ENCODE measurements around the gene TRPV2. TPM values are rescaled to one million over a fixed set of nuclear protein-coding genes. Genes with fewer than 3 reads are reported as not detected.

TRPV2 gene
- total RNA-seq, 2 experiments from 2014 or later: 114 to 134 TPM

DNA sequence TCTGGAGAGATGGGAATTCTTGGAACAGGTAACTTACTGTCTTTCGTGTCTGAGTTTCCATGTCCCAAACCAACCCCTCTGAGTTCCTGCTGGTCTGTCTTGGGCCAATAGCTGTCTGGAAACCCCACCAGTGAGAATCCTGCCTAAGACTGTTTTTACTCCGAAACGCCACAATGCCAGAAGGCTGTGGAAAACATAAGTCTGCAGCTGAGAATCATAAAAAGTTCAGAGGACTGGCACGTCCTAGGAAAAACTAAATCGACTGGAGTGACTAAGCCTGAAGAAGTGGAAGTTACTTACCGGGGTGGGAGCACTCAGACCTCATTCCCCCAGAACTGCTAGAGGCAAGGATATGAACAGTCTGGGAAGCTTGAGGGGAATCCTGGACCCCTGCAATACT is 63.3 kb downstream of the TRPV2 start:
- H3K36me3 Mint-ChIP-seq (ENCODE audit: low read depth): no peaks in the 10 kb centered on the region
- DNase-seq: no peak
- ChIA-PET POLR2A (no interaction called here), CTCF (no interaction called here)
- no peak overlapping the region for H3K27ac Mint-ChIP-seq
- H3K9me3 Mint-ChIP-seq: no peaks in the 10 kb centered on the region
- H3K4me3 Mint-ChIP-seq: no peak overlapping the region
- H3K27me3 Mint-ChIP-seq: no peaks in the 10 kb centered on the region
- H3K4me1 Mint-ChIP-seq: no peaks in the 10 kb centered on the region

DNA sequence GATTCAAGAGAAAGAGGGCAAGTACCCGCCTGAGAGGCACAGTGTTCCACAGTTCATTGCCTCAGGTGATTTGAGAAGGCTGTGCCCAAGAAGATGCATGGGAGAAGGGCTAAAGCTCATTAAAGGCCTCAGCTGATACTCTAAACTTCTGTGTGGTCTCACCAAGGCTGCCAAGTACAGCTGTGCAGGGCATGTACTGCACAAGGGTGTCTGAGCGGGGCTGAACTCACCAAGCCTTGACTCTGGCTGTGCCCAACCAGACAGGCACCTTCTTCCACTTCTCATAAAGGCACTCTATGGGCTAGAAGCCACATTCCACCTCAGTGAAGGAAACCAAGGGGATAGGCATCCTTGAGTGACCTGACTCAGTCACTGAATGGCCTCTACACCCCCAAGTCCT is 63.9 kb downstream of the TRPV2 start:
- no peaks in the 10 kb centered on the region for H3K4me1 Mint-ChIP-seq
- no peaks in the 10 kb centered on the region for H3K9me3 Mint-ChIP-seq
- H3K27ac Mint-ChIP-seq: no peak overlapping the region
- no peak for DNase-seq
- ChIA-PET POLR2A (no interaction called here), CTCF (interaction anchor here (1.5 kb wide), 1 partner anchor 14 kb away, joined by 4 read pairs; no protein-coding TSS in a partner anchor)
- no peaks in the 10 kb centered on the region for H3K27me3 Mint-ChIP-seq
- no peak overlapping the region for H3K4me3 Mint-ChIP-seq
- no peaks in the 10 kb centered on the region for H3K36me3 Mint-ChIP-seq (ENCODE audit: low read depth)

DNA sequence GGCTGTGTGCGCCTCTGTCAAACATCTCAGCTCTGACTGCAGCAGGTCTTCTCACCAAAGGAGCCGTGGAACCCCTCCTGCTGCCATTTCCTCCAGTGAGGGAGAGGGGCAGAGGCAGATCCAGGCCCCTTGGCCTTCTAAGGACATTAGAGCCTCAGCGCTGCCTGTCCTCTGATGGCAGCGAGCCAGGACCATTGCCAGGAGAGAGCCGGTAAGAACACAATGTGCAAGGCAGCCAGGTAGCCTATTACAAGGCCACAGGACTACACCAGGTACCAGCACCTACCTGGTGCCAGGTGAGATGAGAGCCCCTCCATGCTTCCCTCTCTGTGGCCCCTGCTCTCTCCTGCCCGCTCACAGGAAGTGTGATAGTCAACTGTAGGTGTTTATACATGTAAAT is 65.6 kb downstream of the TRPV2 start:
- Mint-ChIP-seq H3K27ac (no peak overlapping the region), H3K4me1 (no peaks in the 10 kb centered on the region), H3K36me3 (ENCODE audit: low read depth) (no peaks in the 10 kb centered on the region), H3K27me3 (peaks cover 2% of the 10 kb centered on the region), H3K4me3 (no peak overlapping the region), H3K9me3 (no peaks in the 10 kb centered on the region)
- DNase-seq: no peak
- ChIA-PET POLR2A (no interaction called here), CTCF (no interaction called here)

DNA sequence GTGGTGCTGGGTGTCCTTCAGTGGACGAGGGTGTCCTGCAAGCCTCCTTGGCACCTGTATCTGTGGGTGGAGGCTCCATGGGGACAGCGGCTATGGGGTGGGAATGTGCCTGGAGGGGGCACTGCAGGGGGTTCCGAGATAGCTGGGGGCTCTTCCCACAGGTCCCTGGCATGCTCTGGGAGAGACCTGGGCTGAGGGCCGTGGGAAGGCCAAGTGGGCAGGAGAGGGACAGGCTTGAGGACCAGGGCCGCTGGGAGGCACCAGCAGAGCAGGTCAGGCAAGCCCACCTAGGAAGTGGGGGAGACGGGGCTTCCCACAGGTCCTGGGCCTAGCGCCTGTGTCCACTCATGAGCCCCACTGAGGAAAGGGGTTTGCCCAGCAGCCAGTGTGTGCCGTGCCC is 66.9 kb downstream of the TRPV2 start:
- H3K27ac Mint-ChIP-seq: no peak overlapping the region
- ChIA-PET POLR2A (no interaction called here), CTCF (no interaction called here)
- H3K9me3 Mint-ChIP-seq: no peaks in the 10 kb centered on the region
- H3K4me1 Mint-ChIP-seq: no peaks in the 10 kb centered on the region
- no peak for DNase-seq
- H3K36me3 Mint-ChIP-seq (ENCODE audit: low read depth): no peaks in the 10 kb centered on the region
- peaks cover 2% of the 10 kb centered on the region for H3K27me3 Mint-ChIP-seq
- H3K4me3 Mint-ChIP-seq: no peak overlapping the region

DNA sequence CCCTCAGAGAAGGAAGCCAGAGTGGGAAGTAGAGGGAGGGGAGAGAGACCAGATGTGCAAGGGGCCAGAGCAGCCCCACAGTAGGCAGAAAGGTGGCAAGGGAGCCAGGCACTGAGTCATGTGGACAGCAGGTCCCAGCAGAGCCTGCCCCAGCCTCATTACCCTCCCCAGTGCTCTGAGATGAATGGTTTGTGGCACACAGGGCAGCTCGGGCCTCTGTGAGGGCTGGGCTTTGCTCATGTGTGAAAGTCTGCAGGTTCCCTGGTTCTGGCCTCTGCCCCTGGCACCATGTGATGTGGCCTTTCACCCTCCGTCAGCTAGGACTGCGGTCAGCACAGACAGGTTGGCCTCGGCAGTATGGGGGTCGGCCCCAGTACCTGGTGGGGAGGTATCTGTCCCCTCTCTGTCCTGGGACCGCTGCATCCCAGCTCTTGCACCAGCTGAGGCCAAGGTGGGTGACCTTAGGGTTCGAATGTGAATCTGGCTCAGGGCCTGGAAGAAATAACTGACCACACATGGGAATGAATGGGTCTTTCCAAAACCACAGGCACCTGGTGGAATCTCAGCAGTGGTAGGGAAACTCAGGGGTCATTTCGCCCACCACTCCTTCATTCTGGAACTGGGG is 67.8 kb downstream of the TRPV2 start:
- no peak for DNase-seq
- Mint-ChIP-seq H3K4me3 (no peak overlapping the region), H3K27ac (no peak overlapping the region), H3K9me3 (no peaks in the 10 kb centered on the region), H3K4me1 (no peaks in the 10 kb centered on the region), H3K36me3 (ENCODE audit: low read depth) (no peaks in the 10 kb centered on the region), H3K27me3 (peaks cover 2% of the 10 kb centered on the region)
- ChIA-PET POLR2A (no interaction called here), CTCF (no interaction called here)

DNA sequence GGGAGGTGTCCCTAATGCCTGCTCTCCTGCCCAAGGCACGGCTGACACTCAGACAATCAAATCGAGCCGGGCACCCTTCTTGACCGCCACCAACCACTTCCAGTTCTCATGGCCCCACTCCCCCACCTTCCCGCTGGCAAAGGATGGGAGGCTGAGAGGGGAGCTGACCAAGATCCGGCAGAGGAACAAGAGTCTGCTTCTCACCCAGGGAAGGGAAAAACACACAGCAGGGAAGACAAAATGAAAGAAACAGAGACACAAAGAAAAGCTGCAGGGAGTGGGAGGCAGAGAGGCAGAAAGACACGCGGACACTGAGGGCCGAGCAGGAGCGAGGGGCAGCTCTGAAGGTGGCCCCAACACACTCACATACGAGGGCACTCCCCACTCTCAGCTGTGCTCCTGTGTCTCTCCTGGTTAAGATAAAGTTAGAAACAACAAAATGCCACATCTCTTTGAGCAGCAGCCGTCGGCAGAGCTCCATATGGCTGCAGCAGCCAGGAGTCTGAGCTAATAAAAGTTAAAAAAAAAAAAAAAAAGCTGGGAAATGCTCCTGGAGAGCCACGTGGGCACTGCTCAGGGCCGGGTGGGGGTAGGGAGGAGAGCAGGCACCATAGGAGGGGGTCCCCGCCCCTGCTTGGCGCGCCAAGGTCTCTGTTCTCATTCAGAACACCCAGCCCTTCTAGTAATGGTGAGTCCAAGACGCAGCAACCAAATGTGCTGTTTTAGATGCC is 69.2 kb downstream of the TRPV2 start:
- H3K27me3 Mint-ChIP-seq: peaks cover 2% of the 10 kb centered on the region
- ChIA-PET CTCF (interaction anchor here (1.0 kb wide), 1 partner anchor 105 kb away, joined by 4 read pairs; no protein-coding TSS in a partner anchor), POLR2A (interaction anchor here (0.6 kb wide), 1 partner anchor 12 kb away, joined by 4 read pairs; no protein-coding TSS in a partner anchor)
- no peaks in the 10 kb centered on the region for H3K9me3 Mint-ChIP-seq
- H3K4me1 Mint-ChIP-seq: no peaks in the 10 kb centered on the region
- H3K36me3 Mint-ChIP-seq (ENCODE audit: low read depth): no peaks in the 10 kb centered on the region
- no peak overlapping the region for H3K27ac Mint-ChIP-seq
- no peak for DNase-seq
- H3K4me3 Mint-ChIP-seq: no peak overlapping the region

Other genes starting within 250 kb of the TRPV2 start
- gene NCOR1, start 200.0 kb upstream of the TRPV2 start, total RNA-seq: 100 to 1,000 TPM; 152 to 182 TPM
- gene PIGL, start 198.4 kb upstream of the TRPV2 start, total RNA-seq: 10 to 100 TPM; 25.2 to 30.6 TPM
- 10 to 100 TPM; 16.6 to 21.1 TPM for gene CENPV, start 62.1 kb upstream of the TRPV2 start, total RNA-seq
- gene UBB, start 34.5 kb upstream of the TRPV2 start, total RNA-seq: 1,000 to 10,000 TPM; 1,415 to 1,539 TPM
- 1 to 10 TPM; 1.7 to 2.0 TPM for gene LRRC75A, start 76.6 kb downstream of the TRPV2 start, total RNA-seq
- 1 to 10 TPM; 5.7 to 6.1 TPM for gene ZNF287, start 153.6 kb downstream of the TRPV2 start, total RNA-seq
- 1 to 10 TPM; 5.1 to 5.4 TPM for gene ZNF624, start 238.3 kb downstream of the TRPV2 start, total RNA-seq

All from activated CD4-positive, alpha-beta T cell treated with anti-CD3 and anti-CD28 coated beads, Interleukin-2, amount 10 ng/mL, durations not matched to agents 7 days and 5 days (primary cell).